ENCODE data around the gene DCAF12L2.

- no peak for TF ChIP-seq POLR2AphosphoS5 (IDR thresholded peaks at IDR 0.05; ENCODE audit: low read depth, low read length)
- no peak for TF ChIP-seq TAF1 (IDR thresholded peaks at IDR 0.05; ENCODE audit: low read depth, low read length)
- no peak for TF ChIP-seq POLR2A (IDR thresholded peaks at IDR 0.05; ENCODE audit: low read depth, low read length)
- no peak for TF ChIP-seq PAX5 (IDR thresholded peaks at IDR 0.05; ENCODE audit: insufficient read depth, low read length, severe bottlenecking)
- TF ChIP-seq POU2F2 (IDR thresholded peaks at IDR 0.05; ENCODE audit: low read depth, low read length): no peak
Observed at GRCh38 chrX:126165721-126166461, at the start of gene DCAF12L2.
